ENCODE data around the gene MAGI3. TPM values are rescaled to one million over a fixed set of nuclear protein-coding genes. Genes with fewer than 3 reads are reported as not detected.

Gene MAGI3
- polyA plus RNA-seq, 1 donor from 2014 or later: 10.8 TPM

GRCh38 chr1:113452921-113453770, 62.8 kb downstream of the MAGI3 start:
- TF ChIP-seq EP300 (conservative IDR thresholded peaks at IDR 0.05; ENCODE audit: poor library complexity, severe bottlenecking) (no peak), EZH2 (IDR thresholded peaks at IDR 0.05; ENCODE audit: borderline replicate concordance, insufficient read depth, low read length, poor library complexity, severe bottlenecking) (no peak), SMC3 (conservative IDR thresholded peaks at IDR 0.05; ENCODE audit: poor library complexity) (peak; percentile 69), TAF1 (IDR thresholded peaks at IDR 0.05; ENCODE audit: low read depth) (no peak), POLR2AphosphoS5 (IDR thresholded peaks at IDR 0.05) (no peak), MXI1 (conservative IDR thresholded peaks at IDR 0.05; ENCODE audit: poor library complexity, severe bottlenecking) (no peak), RAD21 (conservative IDR thresholded peaks at IDR 0.05) (peak; percentile 54)
- TF ChIP-seq, protein P1, sequence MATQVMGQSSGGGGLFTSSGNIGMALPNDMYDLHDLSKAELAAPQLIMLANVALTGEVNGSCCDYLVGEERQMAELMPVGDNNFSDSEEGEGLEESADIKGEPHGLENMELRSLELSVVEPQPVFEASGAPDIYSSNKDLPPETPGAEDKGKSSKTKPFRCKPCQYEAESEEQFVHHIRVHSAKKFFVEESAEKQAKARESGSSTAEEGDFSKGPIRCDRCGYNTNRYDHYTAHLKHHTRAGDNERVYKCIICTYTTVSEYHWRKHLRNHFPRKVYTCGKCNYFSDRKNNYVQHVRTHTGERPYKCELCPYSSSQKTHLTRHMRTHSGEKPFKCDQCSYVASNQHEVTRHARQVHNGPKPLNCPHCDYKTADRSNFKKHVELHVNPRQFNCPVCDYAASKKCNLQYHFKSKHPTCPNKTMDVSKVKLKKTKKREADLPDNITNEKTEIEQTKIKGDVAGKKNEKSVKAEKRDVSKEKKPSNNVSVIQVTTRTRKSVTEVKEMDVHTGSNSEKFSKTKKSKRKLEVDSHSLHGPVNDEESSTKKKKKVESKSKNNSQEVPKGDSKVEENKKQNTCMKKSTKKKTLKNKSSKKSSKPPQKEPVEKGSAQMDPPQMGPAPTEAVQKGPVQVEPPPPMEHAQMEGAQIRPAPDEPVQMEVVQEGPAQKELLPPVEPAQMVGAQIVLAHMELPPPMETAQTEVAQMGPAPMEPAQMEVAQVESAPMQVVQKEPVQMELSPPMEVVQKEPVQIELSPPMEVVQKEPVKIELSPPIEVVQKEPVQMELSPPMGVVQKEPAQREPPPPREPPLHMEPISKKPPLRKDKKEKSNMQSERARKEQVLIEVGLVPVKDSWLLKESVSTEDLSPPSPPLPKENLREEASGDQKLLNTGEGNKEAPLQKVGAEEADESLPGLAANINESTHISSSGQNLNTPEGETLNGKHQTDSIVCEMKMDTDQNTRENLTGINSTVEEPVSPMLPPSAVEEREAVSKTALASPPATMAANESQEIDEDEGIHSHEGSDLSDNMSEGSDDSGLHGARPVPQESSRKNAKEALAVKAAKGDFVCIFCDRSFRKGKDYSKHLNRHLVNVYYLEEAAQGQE (IDR thresholded peaks at IDR 0.05; ENCODE audit: borderline replicate concordance): no peak
- TF ChIP-seq, protein P2, sequence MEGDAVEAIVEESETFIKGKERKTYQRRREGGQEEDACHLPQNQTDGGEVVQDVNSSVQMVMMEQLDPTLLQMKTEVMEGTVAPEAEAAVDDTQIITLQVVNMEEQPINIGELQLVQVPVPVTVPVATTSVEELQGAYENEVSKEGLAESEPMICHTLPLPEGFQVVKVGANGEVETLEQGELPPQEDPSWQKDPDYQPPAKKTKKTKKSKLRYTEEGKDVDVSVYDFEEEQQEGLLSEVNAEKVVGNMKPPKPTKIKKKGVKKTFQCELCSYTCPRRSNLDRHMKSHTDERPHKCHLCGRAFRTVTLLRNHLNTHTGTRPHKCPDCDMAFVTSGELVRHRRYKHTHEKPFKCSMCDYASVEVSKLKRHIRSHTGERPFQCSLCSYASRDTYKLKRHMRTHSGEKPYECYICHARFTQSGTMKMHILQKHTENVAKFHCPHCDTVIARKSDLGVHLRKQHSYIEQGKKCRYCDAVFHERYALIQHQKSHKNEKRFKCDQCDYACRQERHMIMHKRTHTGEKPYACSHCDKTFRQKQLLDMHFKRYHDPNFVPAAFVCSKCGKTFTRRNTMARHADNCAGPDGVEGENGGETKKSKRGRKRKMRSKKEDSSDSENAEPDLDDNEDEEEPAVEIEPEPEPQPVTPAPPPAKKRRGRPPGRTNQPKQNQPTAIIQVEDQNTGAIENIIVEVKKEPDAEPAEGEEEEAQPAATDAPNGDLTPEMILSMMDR (IDR thresholded peaks at IDR 0.05; ENCODE audit: poor library complexity, severe bottlenecking): peak; percentile 62
- peaks cover 7% of the 10 kb centered on the region for H3K9me3 ChIP-seq (ENCODE audit: low read length)
- no peak overlapping the region for H2AFZ ChIP-seq (ENCODE audit: low read depth, low read length)
- H3K27me3 ChIP-seq (ENCODE audit: insufficient read depth, low read depth, low read length): no peaks in the 10 kb centered on the region
- no peak overlapping the region for H3K4me3 ChIP-seq (ENCODE audit: low read length)
- H3K9ac ChIP-seq (ENCODE audit: low read length): no peak overlapping the region
- no peak overlapping the region for H3K4me2 ChIP-seq (ENCODE audit: low read length)
- no peak overlapping the region for H3K27ac ChIP-seq (ENCODE audit: low read length)
- no peaks in the 10 kb centered on the region for H3F3A ChIP-seq (ENCODE audit: insufficient read depth, low read length, poor library complexity, severe bottlenecking)
- H3K9me2 ChIP-seq (ENCODE audit: insufficient read depth, low read length): no peaks in the 10 kb centered on the region
- H4K20me1 ChIP-seq (ENCODE audit: insufficient read depth): no peaks in the 10 kb centered on the region
- no peaks in the 10 kb centered on the region for H3K36me3 ChIP-seq (ENCODE audit: insufficient read depth, low read length)
- H3K79me2 ChIP-seq (replicated peaks; ENCODE audit: insufficient read depth, low read length): peaks cover 10% of the 10 kb centered on the region

- TF ChIP-seq EP300 (conservative IDR thresholded peaks at IDR 0.05; ENCODE audit: poor library complexity, severe bottlenecking) (no peak), POLR2AphosphoS5 (IDR thresholded peaks at IDR 0.05) (no peak), RAD21 (conservative IDR thresholded peaks at IDR 0.05) (no peak), SMC3 (conservative IDR thresholded peaks at IDR 0.05; ENCODE audit: poor library complexity) (no peak), MXI1 (conservative IDR thresholded peaks at IDR 0.05; ENCODE audit: poor library complexity, severe bottlenecking) (no peak), TAF1 (IDR thresholded peaks at IDR 0.05; ENCODE audit: low read depth) (no peak), EZH2 (IDR thresholded peaks at IDR 0.05; ENCODE audit: borderline replicate concordance, insufficient read depth, low read length, poor library complexity, severe bottlenecking) (no peak)
- TF ChIP-seq, protein P1 (IDR thresholded peaks at IDR 0.05; ENCODE audit: borderline replicate concordance): no peak
- TF ChIP-seq, protein P2 (IDR thresholded peaks at IDR 0.05; ENCODE audit: poor library complexity, severe bottlenecking): no peak
- H4K20me1 ChIP-seq (ENCODE audit: insufficient read depth): no peaks in the 10 kb centered on the region
- H3K4me3 ChIP-seq (ENCODE audit: low read length): no peak overlapping the region
- no peaks in the 10 kb centered on the region for H3F3A ChIP-seq (ENCODE audit: insufficient read depth, low read length, poor library complexity, severe bottlenecking)
- H2AFZ ChIP-seq (ENCODE audit: low read depth, low read length): no peak overlapping the region
- peaks cover 10% of the 10 kb centered on the region for H3K79me2 ChIP-seq (replicated peaks; ENCODE audit: insufficient read depth, low read length)
- no peak overlapping the region for H3K4me2 ChIP-seq (ENCODE audit: low read length)
- no peaks in the 10 kb centered on the region for H3K27me3 ChIP-seq (ENCODE audit: insufficient read depth, low read depth, low read length)
- peaks cover 7% of the 10 kb centered on the region for H3K9me3 ChIP-seq (ENCODE audit: low read length)
- H3K9ac ChIP-seq (ENCODE audit: low read length): no peak overlapping the region
- no peaks in the 10 kb centered on the region for H3K9me2 ChIP-seq (ENCODE audit: insufficient read depth, low read length)
- H3K27ac ChIP-seq (ENCODE audit: low read length): no peak overlapping the region
- no peaks in the 10 kb centered on the region for H3K36me3 ChIP-seq (ENCODE audit: insufficient read depth, low read length)
These were observed 63.4 kb downstream of the MAGI3 start for GRCh38 chr1:113453771-113454083.

Data from neural cell (in vitro differentiated cells).